SK-N-SH treated with all-trans-retinoic acid at 6 μM for 48 hours (cell line): ENCODE results near the gene LYRM9.
"Not testable (repeated sequence)": the region's sequence is repeated elsewhere in the genome, so short reads cannot be mapped to it uniquely, and the experiment has no call there.

Experiments used
- ATAC-seq: fragments of 200-7000 bp; cut with Tn5 transposase; 3 replicates; pipeline ENCODE4 v1.9.1; 2020; ENCODE audit warnings: mild to moderate bottlenecking, moderate library complexity
- ARNTL ChIP-seq: fragments of 450-650 bp; formaldehyde crosslinking; IDR thresholded peaks from 2 replicates; pipeline ENCODE4 v1.5.0; 2020; ENCODE audit warnings: low read depth, mild to moderate bottlenecking, moderate library complexity, borderline replicate concordance
- BACH2 ChIP-seq: fragments of 250-450 bp; sonication (Bioruptor Pico); IDR thresholded peaks from 2 replicates; pipeline ENCODE4 v1.9.0; 2021; ENCODE audit warnings: mild to moderate bottlenecking, borderline replicate concordance
- CREB5 ChIP-seq: fragments of 250-450 bp; sonication (Bioruptor Pico); IDR thresholded peaks from 2 replicates; pipeline ENCODE4 v1.5.1; 2020; ENCODE audit warnings: low read depth, mild to moderate bottlenecking, moderate library complexity
- CSDC2 ChIP-seq: fragments of 250-450 bp; sonication (Bioruptor Pico); IDR thresholded peaks from 2 replicates; pipeline ENCODE4 v1.5.0; 2020; ENCODE audit warnings: mild to moderate bottlenecking, moderate library complexity
- ESRRG ChIP-seq: fragments of 250-450 bp; sonication (Bioruptor Pico); IDR thresholded peaks from 2 replicates; pipeline ENCODE4 v1.6.1; 2021; ENCODE audit warnings: mild to moderate bottlenecking
- POU6F1 ChIP-seq: fragments of 250-450 bp; sonication (Bioruptor Pico); IDR thresholded peaks from 2 replicates; pipeline ENCODE4 v1.8.0; 2021; ENCODE audit warnings: low read depth, mild to moderate bottlenecking, moderate library complexity, borderline replicate concordance
- PPARA ChIP-seq: fragments of 250-450 bp; sonication (Bioruptor Pico); IDR thresholded peaks from 2 replicates; pipeline ENCODE4 v1.5.0; 2020; ENCODE audit warnings: mild to moderate bottlenecking, borderline replicate concordance
- RARB ChIP-seq: fragments of 250-450 bp; sonication (Bioruptor Pico); IDR thresholded peaks from 2 replicates; pipeline ENCODE4 v1.8.0; 2021; ENCODE audit warnings: mild to moderate bottlenecking, moderate library complexity
- SNAI2 ChIP-seq: fragments of 250-450 bp; sonication (Bioruptor Pico); IDR thresholded peaks from 2 replicates; pipeline ENCODE4 v1.5.0; 2020; ENCODE audit warnings: mild to moderate bottlenecking, moderate library complexity
- TCF4 ChIP-seq: fragments of 250-450 bp; sonication (Bioruptor Pico); IDR thresholded peaks from 2 replicates; pipeline ENCODE4 v1.8.0; 2021; ENCODE audit warnings: mild to moderate bottlenecking, moderate library complexity, borderline replicate concordance
- TOX ChIP-seq: fragments of 250-450 bp; sonication (Bioruptor Pico); IDR thresholded peaks from 2 replicates; pipeline ENCODE4 v1.8.0; 2021; ENCODE audit warnings: mild to moderate bottlenecking, moderate library complexity, borderline replicate concordance
- TSHZ2 ChIP-seq: fragments of 250-450 bp; sonication (Bioruptor Pico); IDR thresholded peaks from 2 replicates; pipeline ENCODE4 v1.5.0; 2020; ENCODE audit warnings: mild to moderate bottlenecking, moderate library complexity
- ZC3H10 ChIP-seq: fragments of 250-450 bp; sonication (Bioruptor Pico); IDR thresholded peaks from 2 replicates; pipeline ENCODE4 v1.5.1; 2021; ENCODE audit warnings: mild to moderate bottlenecking, moderate library complexity
- ZFP3 ChIP-seq: fragments of 250-450 bp; sonication (Bioruptor Pico); IDR thresholded peaks from 2 replicates; pipeline ENCODE4 v1.5.0; 2020; ENCODE audit warnings: mild to moderate bottlenecking, moderate library complexity
- ZFP30 ChIP-seq: fragments of 450-650 bp; formaldehyde crosslinking; IDR thresholded peaks from 2 replicates; pipeline ENCODE4 v1.5.0; 2022; ENCODE audit warnings: mild to moderate bottlenecking, moderate library complexity
- ZNF70 ChIP-seq: fragments of 450-650 bp; formaldehyde crosslinking; IDR thresholded peaks from 2 replicates; pipeline ENCODE4 v1.5.0; 2020; ENCODE audit warnings: mild to moderate bottlenecking, moderate library complexity
- ZNF8 ChIP-seq: fragments of 450-650 bp; formaldehyde crosslinking; IDR thresholded peaks from 2 replicates; pipeline ENCODE4 v1.5.0; 2020; ENCODE audit warnings: mild to moderate bottlenecking, moderate library complexity

The LYRM9 gene

GRCh38 chr17:27888945-27889344, 4.2 kb downstream of the LYRM9 start:
- ATAC-seq, result no peak
- TF ChIP-seq SNAI2, result no peak
- TF ChIP-seq ZC3H10, result no peak
- TF ChIP-seq RARB (CRISPR knock-in tag), result no peak
- TF ChIP-seq ZFP3, result no peak
- TF ChIP-seq CREB5 (CRISPR knock-in tag), result no peak
- no peak for TF ChIP-seq ZNF8
- TF ChIP-seq PPARA (CRISPR knock-in tag), result no peak
- no peak for TF ChIP-seq POU6F1 (CRISPR knock-in tag)

- ATAC-seq, result no peak
- no peak for TF ChIP-seq CREB5 (CRISPR knock-in tag)
These were observed 5.1 kb downstream of the LYRM9 start for GRCh38 chr17:27888067-27888466.

- not testable (repeated sequence) for ATAC-seq
These were observed 6.7 kb downstream of the LYRM9 start for GRCh38 chr17:27886348-27886906.

GRCh38 chr17:27882162-27882840, 10.9 kb downstream of the LYRM9 start:
- TF ChIP-seq ZNF70, result no peak
- TF ChIP-seq ZC3H10, result no peak
- no peak for TF ChIP-seq ESRRG
- TF ChIP-seq RARB (CRISPR knock-in tag), result no peak
- TF ChIP-seq POU6F1 (CRISPR knock-in tag), result no peak
- no peak for TF ChIP-seq TSHZ2 (CRISPR knock-in tag)
- TF ChIP-seq ZFP3, result no peak
- TF ChIP-seq TCF4 (CRISPR knock-in tag), result no peak
- ATAC-seq, result no peak

GRCh38 chr17:27879987-27880608, 13.1 kb downstream of the LYRM9 start:
- TF ChIP-seq CSDC2 (CRISPR knock-in tag) (no peak), POU6F1 (CRISPR knock-in tag) (no peak), ARNTL (CRISPR knock-in tag) (no peak), SNAI2 (no peak), PPARA (CRISPR knock-in tag) (no peak), CREB5 (CRISPR knock-in tag) (no peak), ESRRG (no peak), TOX (CRISPR knock-in tag) (no peak), ZFP30 (CRISPR knock-in tag) (no peak), BACH2 (CRISPR knock-in tag) (no peak), RARB (CRISPR knock-in tag) (no peak), ZFP3 (no peak), TCF4 (CRISPR knock-in tag) (no peak)
- ATAC-seq, result peak; percentile 98
